Measurements from ENCODE around the gene ABLIM3.

The ABLIM3 gene

GRCh38 chr5:149123211-149123610, 18.1 kb upstream of the ABLIM3 start:
- no peaks in the 10 kb centered on the region for H3K79me2 ChIP-seq (ENCODE audit: insufficient read depth, low read depth)
- no peaks in the 10 kb centered on the region for H3K36me3 ChIP-seq (ENCODE audit: insufficient read depth)
- peaks cover 5% of the 10 kb centered on the region for H3K4me1 ChIP-seq (ENCODE audit: low read depth, poor library complexity, severe bottlenecking)
- H3K9ac ChIP-seq: no peak overlapping the region
- no peak for TF ChIP-seq CTCF (conservative IDR thresholded peaks at IDR 0.05; ENCODE audit: low read depth, low read length)
- no peak overlapping the region for H3K4me2 ChIP-seq
- H3K27me3 ChIP-seq (ENCODE audit: insufficient read depth, low read depth): no peaks in the 10 kb centered on the region
- no peak overlapping the region for H3K4me3 ChIP-seq (IDR thresholded peaks at IDR 0.05; ENCODE audit: insufficient read depth, low read depth, low read length)
- no peak overlapping the region for H2AFZ ChIP-seq (ENCODE audit: low read depth)
- H3K27ac ChIP-seq: no peak overlapping the region
- H4K20me1 ChIP-seq (ENCODE audit: insufficient read depth): no peaks in the 10 kb centered on the region

GRCh38 chr5:149125386-149125891, 15.9 kb upstream of the ABLIM3 start:
- H3K4me1 ChIP-seq (ENCODE audit: low read depth, poor library complexity, severe bottlenecking): no peaks in the 10 kb centered on the region
- no peak overlapping the region for H3K4me3 ChIP-seq (IDR thresholded peaks at IDR 0.05; ENCODE audit: insufficient read depth, low read depth, low read length)
- no peaks in the 10 kb centered on the region for H3K36me3 ChIP-seq (ENCODE audit: insufficient read depth)
- H2AFZ ChIP-seq (ENCODE audit: low read depth): no peak overlapping the region
- no peak overlapping the region for H3K27ac ChIP-seq
- no peaks in the 10 kb centered on the region for H3K79me2 ChIP-seq (ENCODE audit: insufficient read depth, low read depth)
- H3K4me2 ChIP-seq: no peak overlapping the region
- H3K9ac ChIP-seq: no peak overlapping the region
- H3K27me3 ChIP-seq (ENCODE audit: insufficient read depth, low read depth): no peaks in the 10 kb centered on the region
- no peaks in the 10 kb centered on the region for H4K20me1 ChIP-seq (ENCODE audit: insufficient read depth)
- TF ChIP-seq CTCF (conservative IDR thresholded peaks at IDR 0.05; ENCODE audit: low read depth, low read length): no peak

GRCh38 chr5:149126906-149127305, 14.4 kb upstream of the ABLIM3 start:
- Histone ChIP-seq H3K36me3 (ENCODE audit: insufficient read depth) (no peaks in the 10 kb centered on the region), H4K20me1 (ENCODE audit: insufficient read depth) (no peaks in the 10 kb centered on the region), H3K27me3 (ENCODE audit: insufficient read depth, low read depth) (no peaks in the 10 kb centered on the region), H2AFZ (ENCODE audit: low read depth) (no peak overlapping the region), H3K4me3 (IDR thresholded peaks at IDR 0.05; ENCODE audit: insufficient read depth, low read depth, low read length) (no peak overlapping the region), H3K4me2 (no peak overlapping the region), H3K79me2 (ENCODE audit: insufficient read depth, low read depth) (no peaks in the 10 kb centered on the region), H3K4me1 (ENCODE audit: low read depth, poor library complexity, severe bottlenecking) (no peaks in the 10 kb centered on the region), H3K27ac (no peak overlapping the region), H3K9ac (no peak overlapping the region)
- TF ChIP-seq CTCF (conservative IDR thresholded peaks at IDR 0.05; ENCODE audit: low read depth, low read length): no peak

GRCh38 chr5:149127394-149127955, 13.8 kb upstream of the ABLIM3 start:
- no peak overlapping the region for H3K9ac ChIP-seq
- no peak overlapping the region for H3K27ac ChIP-seq
- H3K4me2 ChIP-seq: no peak overlapping the region
- H2AFZ ChIP-seq (ENCODE audit: low read depth): no peak overlapping the region
- H4K20me1 ChIP-seq (ENCODE audit: insufficient read depth): no peaks in the 10 kb centered on the region
- H3K4me3 ChIP-seq (IDR thresholded peaks at IDR 0.05; ENCODE audit: insufficient read depth, low read depth, low read length): no peak overlapping the region
- H3K79me2 ChIP-seq (ENCODE audit: insufficient read depth, low read depth): no peaks in the 10 kb centered on the region
- H3K4me1 ChIP-seq (ENCODE audit: low read depth, poor library complexity, severe bottlenecking): no peaks in the 10 kb centered on the region
- TF ChIP-seq CTCF (conservative IDR thresholded peaks at IDR 0.05; ENCODE audit: low read depth, low read length): no peak
- H3K27me3 ChIP-seq (ENCODE audit: insufficient read depth, low read depth): no peaks in the 10 kb centered on the region
- no peaks in the 10 kb centered on the region for H3K36me3 ChIP-seq (ENCODE audit: insufficient read depth)

Measured in KMS-11 (cell line).